IMR-90 (cell line): ENCODE measurements around the gene PHETA1. TPM values are rescaled to one million over a fixed set of nuclear protein-coding genes. Genes with fewer than 3 reads are reported as not detected.

ENCODE experiments used
- ATAC-seq: fragments of 200-7000 bp; cut with Tn5 transposase; 2 replicates; pipeline ENCODE4 v1.9.1; 2020; ENCODE audit warnings: low read depth, mild to moderate bottlenecking, moderate library complexity
- BruUV-seq: library from RNA; stranded (reverse); fragments of 400-500 nt; replicated peaks from 2 replicates; lab custom pipeline; 2021; lab: Mats Ljungman, UMichigan
- CTCF ChIA-PET: fragments of 300-600 bp; formaldehyde crosslinking; extraction: SDS; loops from one replicate; lab custom pipeline; 2021; ENCODE audit warnings: antibody characterized with exemption; lab: Yijun Ruan, JAX
- POLR2A ChIA-PET: fragments of 300-600 bp; sonication (Branson Sonifier 250); formaldehyde crosslinking; loops from one replicate; lab custom pipeline; 2022; ENCODE audit warnings: antibody characterized with exemption; ENCODE audit not compliant: unreplicated experiment; lab: Charles Lee
- DNase-seq: peaks from one replicate; pipeline ENCODE4 v3.0.0; 2013
- H2AFZ ChIP-seq: replicated peaks from 2 replicates; pipeline ENCODE3; 2013; ENCODE audit warnings: low read length, mild to moderate bottlenecking; ENCODE audit not compliant: poor library complexity
- H2AK5ac ChIP-seq: 2 replicates; pipeline ENCODE4 v1.6.1; 2013; ENCODE audit warnings: low read depth, low read length, inconsistent platforms
- H2AK9ac ChIP-seq: replicated peaks from 2 replicates; pipeline ENCODE3; 2013; ENCODE audit warnings: mild to moderate bottlenecking, low read depth, low read length, moderate library complexity; ENCODE audit not compliant: poor library complexity
- H2BK120ac ChIP-seq: 2 replicates; pipeline ENCODE4 v1.6.1; 2013; ENCODE audit warnings: low read depth, low read length, inconsistent platforms
- H2BK15ac ChIP-seq: 3 replicates; pipeline ENCODE4 v1.6.1; 2013; ENCODE audit warnings: low read depth, low read length, inconsistent platforms
- H2BK20ac ChIP-seq: 2 replicates; pipeline ENCODE4 v1.6.1; 2013; ENCODE audit warnings: low read depth, mild to moderate bottlenecking, inconsistent platforms, low read length, moderate library complexity
- H2BK5ac ChIP-seq: 2 replicates; pipeline ENCODE4 v1.6.1; 2013; ENCODE audit warnings: mild to moderate bottlenecking, low read depth, low read length, inconsistent platforms; ENCODE audit not compliant: poor library complexity, severe bottlenecking
- H3K14ac ChIP-seq: replicated peaks from 2 replicates; pipeline ENCODE4 v1.6.1; 2013; ENCODE audit warnings: low read depth, low read length, inconsistent platforms
- H3K18ac ChIP-seq: 2 replicates; pipeline ENCODE4 v1.6.1; 2013; ENCODE audit warnings: low read depth, low read length, control low read depth
- H3K23ac ChIP-seq: 2 replicates; pipeline ENCODE4 v1.6.1; 2013; ENCODE audit warnings: low read depth, low read length, inconsistent platforms
- H3K27ac ChIP-seq: 2 replicates; pipeline ENCODE4 v1.5.1; 2013; ENCODE audit warnings: mild to moderate bottlenecking, control low read depth, low read length; ENCODE audit not compliant: insufficient read depth
- H3K27me3 ChIP-seq: 2 replicates; pipeline ENCODE4 v1.6.1; 2013; ENCODE audit warnings: low read length; ENCODE audit not compliant: control insufficient read depth, insufficient read depth
- H3K36me3 ChIP-seq: 2 replicates; pipeline ENCODE4 v1.6.1; 2013; ENCODE audit warnings: low read length, mixed read lengths; ENCODE audit not compliant: control insufficient read depth, insufficient read depth
- H3K4ac ChIP-seq: 2 replicates; pipeline ENCODE4 v1.6.1; 2013; ENCODE audit warnings: low read depth, low read length, inconsistent platforms
- H3K4me1 ChIP-seq: 2 replicates; pipeline ENCODE4 v1.6.1; 2013; ENCODE audit warnings: low read length, mixed read lengths; ENCODE audit not compliant: control insufficient read depth, insufficient read depth
- H3K4me2 ChIP-seq: 2 replicates; pipeline ENCODE4 v1.6.1; 2013; ENCODE audit warnings: low read depth, mild to moderate bottlenecking, control low read depth, low read length, moderate library complexity
- H3K4me3 ChIP-seq: 2 replicates; pipeline ENCODE4 v1.5.1; 2013; ENCODE audit warnings: low read depth, mild to moderate bottlenecking, control low read depth, low read length, moderate library complexity; ENCODE audit not compliant: insufficient read depth
- H3K56ac ChIP-seq: 2 replicates; pipeline ENCODE4 v1.6.1; 2013; ENCODE audit warnings: low read length, inconsistent platforms; ENCODE audit not compliant: insufficient read depth; ENCODE audit errors: extremely low read depth
- H3K79me1 ChIP-seq, 2 experiments: 2 replicates each; pipeline ENCODE4 v1.6.1; 2013; ENCODE audit warnings: low read length in 2 of 2, inconsistent platforms in 1 of 2, low read depth in 1 of 2
- H3K9ac ChIP-seq: 2 replicates; pipeline ENCODE4 v1.6.1; 2013; ENCODE audit warnings: low read depth, low read length, control low read depth
- H3K9me1 ChIP-seq: 2 replicates; pipeline ENCODE4 v1.6.1; 2013; ENCODE audit warnings: low read length, inconsistent platforms; ENCODE audit not compliant: insufficient read depth
- H3K9me3 ChIP-seq: 2 replicates; pipeline ENCODE4 v1.6.1; 2013; ENCODE audit warnings: low read length; ENCODE audit not compliant: control insufficient read depth, insufficient read depth
- H4K20me1 ChIP-seq: 2 replicates; pipeline ENCODE4 v1.6.1; 2013; ENCODE audit warnings: low read length, inconsistent platforms; ENCODE audit not compliant: insufficient read depth
- H4K5ac ChIP-seq: 2 replicates; pipeline ENCODE4 v1.6.1; 2013; ENCODE audit warnings: mild to moderate bottlenecking, low read depth, low read length, control low read depth
- H4K8ac ChIP-seq, 2 experiments: 2 replicates each; pipeline ENCODE4 v1.6.1; 2013; ENCODE audit warnings: low read depth in 2 of 2, low read length in 2 of 2, control low read depth in 1 of 2, inconsistent platforms in 1 of 2
- H4K91ac ChIP-seq: 2 replicates; pipeline ENCODE4 v1.6.1; 2013; ENCODE audit warnings: low read depth, low read length, inconsistent platforms; ENCODE audit not compliant: insufficient read depth
- BHLHE40 ChIP-seq: fragments of 150-350 bp; IDR thresholded peaks from 2 replicates; pipeline ENCODE4 v1.6.1; 2016; ENCODE audit warnings: mild to moderate bottlenecking, low read depth, low read length
- CEBPB ChIP-seq: IDR thresholded peaks from 2 replicates; pipeline ENCODE4 v1.6.1; 2012; ENCODE audit warnings: low read depth, low read length, improper control_type of control experiment
- CHD1 ChIP-seq: IDR thresholded peaks from 2 replicates; pipeline ENCODE4 v1.6.1; 2012; ENCODE audit warnings: low read depth, low read length, improper control_type of control experiment
- MAZ ChIP-seq: IDR thresholded peaks from 2 replicates; pipeline ENCODE4 v1.6.1; 2012; ENCODE audit warnings: low read depth, mild to moderate bottlenecking, low read length, improper control_type of control experiment, moderate library complexity, borderline replicate concordance
- NFE2L2 ChIP-seq: fragments of 150-350 bp; IDR thresholded peaks from 2 replicates; pipeline ENCODE4 v1.6.1; 2016; ENCODE audit warnings: low read depth, mild to moderate bottlenecking, low read length
- POLR2A ChIP-seq: IDR thresholded peaks from 2 replicates; pipeline ENCODE4 v1.6.1; 2012; ENCODE audit warnings: mild to moderate bottlenecking, low read depth, low read length
- RAD21 ChIP-seq: IDR thresholded peaks from 2 replicates; pipeline ENCODE4 v1.6.1; 2012; ENCODE audit warnings: low read length, improper control_type of control experiment
- RFX5 ChIP-seq: IDR thresholded peaks from 2 replicates; pipeline ENCODE4 v1.8.0; 2012; ENCODE audit warnings: low read depth, mild to moderate bottlenecking, low read length, moderate library complexity
- SMC3 ChIP-seq: fragments of 150-350 bp; IDR thresholded peaks from 2 replicates; pipeline ENCODE4 v1.6.1; 2016; ENCODE audit warnings: low read depth, mild to moderate bottlenecking, antibody characterized with exemption, low read length, moderate library complexity
- WGBS, 2 experiments: methylation state at CpG; one replicate each; pipeline versions ENCODE4 v1.1.5 to v1.1.7; 2013; ENCODE audit warnings: missing lambda C conversion rate in 2 of 2; ENCODE audit not compliant: insufficient read length in 1 of 2; ENCODE audit errors: extremely low coverage in 2 of 2; 5-methylcytosine and 5-hydroxymethylcytosine counted together
- dilution Hi-C: fragments of 300-500 bp; cut with HindIII; formaldehyde crosslinking; loops from one replicate; pipeline ENCODE4 v1.14.3; 2018; ENCODE audit warnings: low sequenced_read_pairs; ENCODE audit not compliant: unreplicated experiment
- in situ Hi-C: fragments of 300-500 bp; cut with MboI; formaldehyde crosslinking; loops from 3 replicates; pipeline ENCODE4 v1.14.3; 2019; ENCODE audit warnings: low sequenced_read_pairs, inconsistent platforms, mixed read lengths
- intact Hi-C: fragments of 100-400 bp; cut with micrococcal nuclease; formaldehyde crosslinking; loops from 2 replicates; pipeline ENCODE4 v1.10.0; 2022
- polyA plus RNA-seq, 3 experiments: library from polyadenylated mRNA; depleted of rRNA; stranded (reverse); fragments of >200 nt; gene quantifications; 2 replicates each; pipeline ENCODE4 v1.2.3, GENCODE V29; 2012; ENCODE audit warnings: low replicate concordance in 1 of 3
- total RNA-seq: library from RNA; depleted of rRNA; stranded (reverse); fragments of >200 nt; gene quantifications from 2 replicates; pipeline ENCODE4 v1.2.3, GENCODE V29; 2012
- TF ChIP-seq, protein P1 (sequence below): fragments of 150-350 bp; IDR thresholded peaks from 2 replicates; pipeline ENCODE4 v1.6.1; 2016; ENCODE audit warnings: low read depth, mild to moderate bottlenecking, low read length, moderate library complexity, borderline replicate concordance
- TF ChIP-seq, protein P2 (sequence below): fragments of 150-350 bp; IDR thresholded peaks from 2 replicates; pipeline ENCODE4 v1.6.1; 2017; ENCODE audit warnings: mild to moderate bottlenecking, antibody characterized with exemption, low read length, low read depth

Gene PHETA1
- total and polyA plus RNA-seq, 2 of the 4 experiments (the other 2 are of a cell fraction) = 3.2 to 6.6 TPM

- Histone ChIP-seq H3K9ac (no peak overlapping the region), H3K9me1 (peaks cover 6% of the 10 kb centered on the region; the same call in 1 of the 2 replicates), H4K20me1 (no peaks in the 10 kb centered on the region), H3K56ac (no peak overlapping the region), H3K4me3 (no peak overlapping the region), H4K5ac (no peak overlapping the region), H2AK9ac (no peak overlapping the region), H3K36me3 (peaks cover 17% of the 10 kb centered on the region), H2BK20ac (no peak overlapping the region), H3K18ac (no peak overlapping the region), H2BK120ac (no peak overlapping the region), H4K91ac (no peak overlapping the region), H3K4me1 (peaks cover 4% of the 10 kb centered on the region), H2AK5ac (no peak overlapping the region), H2AFZ (no peak overlapping the region), H3K4me2 (no peak overlapping the region), H2BK15ac (no peak overlapping the region), H3K14ac (no peak overlapping the region), H2BK5ac (no peak overlapping the region), H3K4ac (no peak overlapping the region), H3K23ac (no peak overlapping the region), H3K27me3 (no peaks in the 10 kb centered on the region), H3K9me3 (no peaks in the 10 kb centered on the region), H3K79me1 (peaks cover 11 to 36% of the 10 kb centered on the region in 2 experiments; a peak in 3 of 4 replicates), H4K8ac (no peak overlapping the region), H3K27ac (no peak overlapping the region)
- TF ChIP-seq, protein P1, sequence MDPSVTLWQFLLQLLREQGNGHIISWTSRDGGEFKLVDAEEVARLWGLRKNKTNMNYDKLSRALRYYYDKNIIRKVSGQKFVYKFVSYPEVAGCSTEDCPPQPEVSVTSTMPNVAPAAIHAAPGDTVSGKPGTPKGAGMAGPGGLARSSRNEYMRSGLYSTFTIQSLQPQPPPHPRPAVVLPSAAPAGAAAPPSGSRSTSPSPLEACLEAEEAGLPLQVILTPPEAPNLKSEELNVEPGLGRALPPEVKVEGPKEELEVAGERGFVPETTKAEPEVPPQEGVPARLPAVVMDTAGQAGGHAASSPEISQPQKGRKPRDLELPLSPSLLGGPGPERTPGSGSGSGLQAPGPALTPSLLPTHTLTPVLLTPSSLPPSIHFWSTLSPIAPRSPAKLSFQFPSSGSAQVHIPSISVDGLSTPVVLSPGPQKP = no peak
- TF ChIP-seq POLR2A (no peak), SMC3 (no peak), RFX5 (no peak), MAZ (no peak), RAD21 (no peak), CEBPB (no peak), NFE2L2 (no peak), CHD1 (no peak), BHLHE40 (no peak)
- TF ChIP-seq, protein P2, sequence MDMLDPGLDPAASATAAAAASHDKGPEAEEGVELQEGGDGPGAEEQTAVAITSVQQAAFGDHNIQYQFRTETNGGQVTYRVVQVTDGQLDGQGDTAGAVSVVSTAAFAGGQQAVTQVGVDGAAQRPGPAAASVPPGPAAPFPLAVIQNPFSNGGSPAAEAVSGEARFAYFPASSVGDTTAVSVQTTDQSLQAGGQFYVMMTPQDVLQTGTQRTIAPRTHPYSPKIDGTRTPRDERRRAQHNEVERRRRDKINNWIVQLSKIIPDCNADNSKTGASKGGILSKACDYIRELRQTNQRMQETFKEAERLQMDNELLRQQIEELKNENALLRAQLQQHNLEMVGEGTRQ = no peak
- in situ Hi-C loops = no loop called here
- ChIA-PET POLR2A (no interaction called here), CTCF (interaction anchor here (0.6 kb wide), 1 partner anchor 37 kb away, joined by 3 read pairs; no protein-coding TSS in a partner anchor)
- no TSS peak for BruUV-seq
- DNase-seq = no peak
- dilution Hi-C loops = no loop called here
- WGBS, 2 experiments = 100% methylated on average over 1 of the region's 2 CpGs; no CpG with 5 or more reads in 1 of the 2 experiments
- ATAC-seq = no peak
- intact Hi-C loops = no loop called here
These were observed 2.3 kb downstream of the PHETA1 start for GRCh38 chr12:111366583-111366982.
